GM12878 (cell line): ENCODE data around the gene IKZF1. TPM values are rescaled to one million over a fixed set of nuclear protein-coding genes. Genes with fewer than 3 reads are reported as not detected.

Experiments
- ATAC-seq: fragments of 200-7000 bp; cut with Tn5 transposase; 3 replicates; pipeline ENCODE4 v1.9.1; 2020; ENCODE audit warnings: mild to moderate bottlenecking, moderate library complexity
- BruUV-seq: library from RNA; stranded (reverse); fragments of 400-500 nt; replicated peaks from 2 replicates; lab custom pipeline; 2021; lab: Mats Ljungman, UMichigan
- CTCF ChIA-PET: fragments of 300-600 bp; sonication (Branson Sonifier 250); formaldehyde crosslinking; extraction: SDS; loops from one replicate; lab custom pipeline; 2021; ENCODE audit warnings: inconsistent platforms; lab: Yijun Ruan, JAX
- POLR2A ChIA-PET: fragments of 350-600 bp; formaldehyde crosslinking; extraction: SDS; loops from one replicate; lab custom pipeline; 2021; ENCODE audit warnings: inconsistent platforms; lab: Charles Lee
- RAD21 ChIA-PET: fragments of 300-600 bp; sonication (Branson Sonifier 250); formaldehyde crosslinking; loops from one replicate; lab custom pipeline; 2023; ENCODE audit warnings: antibody characterized with exemption; ENCODE audit not compliant: unreplicated experiment; lab: Charles Lee
- SMC1A ChIA-PET: fragments of 300-600 bp; sonication (Branson Sonifier 250); formaldehyde crosslinking; loops from one replicate; lab custom pipeline; 2023; ENCODE audit not compliant: unreplicated experiment, uncharacterized antibody; lab: Charles Lee
- DNase-seq: peaks from one replicate; pipeline ENCODE4 v3.0.0-alpha.2; 2011; ENCODE audit warnings: low read depth, low spot score
- FAIRE-seq: peaks from 3 replicates; lab custom pipeline; 2011; peaks lifted over from hg19 to GRCh38; lab: Jason Lieb, UNC
- H2AFZ ChIP-seq: 2 replicates; pipeline ENCODE4 v1.6.0; 2011; ENCODE audit warnings: low read depth, low read length, control low read depth; ENCODE audit not compliant: control insufficient read depth
- H3K27ac ChIP-seq: 2 replicates; pipeline ENCODE4 v1.5.1; 2011; ENCODE audit warnings: control low read depth; ENCODE audit not compliant: control insufficient read depth, insufficient read depth
- H3K27me3 ChIP-seq, 2 experiments: replicated peaks in 1 of 2; 2 replicates each; pipeline versions ENCODE4 v1.6.0 to v1.6.1; 2011; ENCODE audit warnings: low read length in 1 of 2; ENCODE audit not compliant: control insufficient read depth in 2 of 2, insufficient read depth in 2 of 2
- H3K36me3 ChIP-seq, 2 experiments: 2 replicates each; pipeline ENCODE4 v1.5.1; 2011; ENCODE audit warnings: low read length in 1 of 2; ENCODE audit not compliant: control insufficient read depth in 2 of 2, insufficient read depth in 2 of 2
- H3K4me1 ChIP-seq: 2 replicates; pipeline ENCODE4 v1.6.1; 2011; ENCODE audit warnings: mild to moderate bottlenecking, low read length, moderate library complexity, mixed read lengths; ENCODE audit not compliant: control insufficient read depth, insufficient read depth
- H3K4me2 ChIP-seq: 2 replicates; pipeline ENCODE4 v1.6.0; 2011; ENCODE audit warnings: control low read depth; ENCODE audit not compliant: control insufficient read depth, insufficient read depth
- H3K4me3 ChIP-seq: fragments of 200-600 bp; sonication (generic); 2 replicates; pipeline ENCODE4 v1.5.1; 2016
- H3K79me2 ChIP-seq: 2 replicates; pipeline ENCODE4 v1.6.0; 2011; ENCODE audit warnings: low read length; ENCODE audit not compliant: control insufficient read depth, insufficient read depth
- H3K9ac ChIP-seq: 2 replicates; pipeline ENCODE4 v1.8.0; 2011; ENCODE audit warnings: low read length, control low read depth, mixed read lengths; ENCODE audit not compliant: control insufficient read depth, insufficient read depth
- H3K9me3 ChIP-seq: replicated peaks from 3 replicates; pipeline ENCODE4 v1.5.1; 2011; ENCODE audit warnings: mild to moderate bottlenecking, low read length; ENCODE audit not compliant: control insufficient read depth, insufficient read depth
- H4K20me1 ChIP-seq: 2 replicates; pipeline ENCODE4 v1.6.0; 2011; ENCODE audit not compliant: control insufficient read depth, insufficient read depth
- ATF7 ChIP-seq: fragments of 450-650 bp; IDR thresholded peaks from 2 replicates; pipeline ENCODE4 v1.6.1; 2016; ENCODE audit warnings: low read depth, mild to moderate bottlenecking
- CHD2 ChIP-seq: IDR thresholded peaks from 2 replicates; pipeline ENCODE4 v1.6.1; 2011; ENCODE audit warnings: low read depth, low read length, improper control_type of control experiment, borderline replicate concordance
- EGR1 ChIP-seq, 2 experiments: IDR thresholded peaks; 1 replicate in 1 of 2; 2 replicates in 1 of 2; pipeline ENCODE4 v1.6.1; 2011 to 2012; ENCODE audit warnings: low read depth in 2 of 2, low read length in 2 of 2, borderline replicate concordance in 1 of 2, mild to moderate bottlenecking in 1 of 2, moderate library complexity in 1 of 2
- ESRRA ChIP-seq: IDR thresholded peaks from 2 replicates; pipeline ENCODE4 v1.6.1; 2012; ENCODE audit warnings: mild to moderate bottlenecking, low read length, improper control_type of control experiment
- FOS ChIP-seq: IDR thresholded peaks from 3 replicates; pipeline ENCODE4 v1.6.1; 2011; ENCODE audit warnings: borderline replicate concordance; ENCODE audit not compliant: insufficient read length; ENCODE audit errors: extremely low read depth
- KDM1A ChIP-seq: fragments of 200-600 bp; sonication (generic); IDR thresholded peaks from 2 replicates; pipeline ENCODE4 v1.6.1; 2016; ENCODE audit warnings: borderline replicate concordance
- MEF2A ChIP-seq: IDR thresholded peaks from 2 replicates; pipeline ENCODE4 v1.6.1; 2011; ENCODE audit warnings: low read depth, mild to moderate bottlenecking, low read length, moderate library complexity; ENCODE audit not compliant: insufficient read depth
- MLLT1 ChIP-seq: fragments of 450-650 bp; IDR thresholded peaks from 2 replicates; pipeline ENCODE4 v1.6.1; 2016; ENCODE audit warnings: mild to moderate bottlenecking
- MTA2 ChIP-seq: fragments of 450-650 bp; IDR thresholded peaks from 2 replicates; pipeline ENCODE4 v1.6.1; 2016; ENCODE audit warnings: low read depth, mild to moderate bottlenecking, moderate library complexity
- MTA3 ChIP-seq: IDR thresholded peaks from 2 replicates; pipeline ENCODE4 v1.6.1; 2012; ENCODE audit warnings: low read length, inconsistent platforms, borderline replicate concordance
- REST ChIP-seq: IDR thresholded peaks from 2 replicates; pipeline ENCODE4 v1.6.1; 2012; ENCODE audit warnings: mild to moderate bottlenecking, low read depth, low read length
- SMARCA5 ChIP-seq: fragments of 450-650 bp; IDR thresholded peaks from 2 replicates; pipeline ENCODE4 v1.6.1; 2017; ENCODE audit warnings: mild to moderate bottlenecking
- STAT1 ChIP-seq: fragments of 450-650 bp; conservative IDR thresholded peaks from 2 replicates; pipeline ENCODE4 v1.6.1; 2014; ENCODE audit warnings: antibody characterized with exemption, mild to moderate bottlenecking
- STAT3 ChIP-seq: IDR thresholded peaks from 2 replicates; pipeline ENCODE4 v1.6.1; 2011; ENCODE audit warnings: low read depth, low read length, improper control_type of control experiment
- TCF12 ChIP-seq: IDR thresholded peaks from 2 replicates; pipeline ENCODE4 v1.6.1; 2011; ENCODE audit warnings: low read depth, mild to moderate bottlenecking, low read length
- YY1 ChIP-seq: IDR thresholded peaks from 2 replicates; pipeline ENCODE4 v1.6.1; 2011; ENCODE audit warnings: low read depth, mild to moderate bottlenecking, low read length
- ZSCAN29 ChIP-seq: fragments of 450-650 bp; IDR thresholded peaks from 2 replicates; pipeline ENCODE4 v1.6.1; 2017; ENCODE audit warnings: mild to moderate bottlenecking, moderate library complexity
- WGBS: methylation state at CpG from one replicate; pipeline ENCODE4 v1.1.6; 2016; ENCODE audit warnings: low lambda C conversion rate; ENCODE audit not compliant: insufficient replicate concordance, insufficient coverage; ENCODE audit errors: missing lambda C conversion rate; 5-methylcytosine and 5-hydroxymethylcytosine counted together
- in situ Hi-C: fragments of 300-500 bp; cut with MboI; formaldehyde crosslinking; loops from 9 replicates; pipeline ENCODE4 v1.14.3; 2018; ENCODE audit warnings: mixed read lengths
- intact Hi-C: fragments of 100-400 bp; cut with micrococcal nuclease; formaldehyde crosslinking; loops from one replicate; pipeline ENCODE4 v1.14.2; 2022; ENCODE audit not compliant: unreplicated experiment
- polyA plus RNA-seq, 11 experiments: library from polyadenylated mRNA; depleted of rRNA in 4 of 11; unstranded in 6 of 11; stranded (reverse) in 5 of 11; fragments of >200 nt; fragmentation: Nextera tagmentation in 4 of 11; fragmentation: Illumina TruSeq in 1 of 11; extraction: Ambion mirVana in 4 of 11; extraction: Trizol in 1 of 11; gene quantifications; 1 replicate in 1 of 11; 2 replicates in 10 of 11; pipeline versions ENCODE4 v1.2.1 to v1.2.3, GENCODE V29; 2011 to 2016; ENCODE audit warnings: inconsistent platforms in 2 of 11, missing spikeins in 2 of 11, low read depth in 1 of 11
- total RNA-seq, 4 experiments: library from RNA; depleted of rRNA in 3 of 4; stranded (reverse); fragments of >200 nt in 3 of 4; fragmentation: Illumina TruSeq in 1 of 4; extraction: Trizol in 1 of 4; gene quantifications; 2 replicates each; pipeline versions ENCODE4 v1.2.1 to v1.2.3, GENCODE V29; 2013 to 2021
- TF ChIP-seq, protein P1 (sequence below): fragments of 450-650 bp; IDR thresholded peaks from 2 replicates; pipeline ENCODE4 v1.6.1; 2017; ENCODE audit warnings: mild to moderate bottlenecking, low read depth, inconsistent platforms; ENCODE audit not compliant: poor library complexity, severe bottlenecking

Gene IKZF1
- total and polyA plus RNA-seq, 10 of the 15 experiments (the other 5 are each of a cell fraction or from before 2014, with no cell fraction given), result 27.2 to 125 (median 71.6) TPM

DNA sequence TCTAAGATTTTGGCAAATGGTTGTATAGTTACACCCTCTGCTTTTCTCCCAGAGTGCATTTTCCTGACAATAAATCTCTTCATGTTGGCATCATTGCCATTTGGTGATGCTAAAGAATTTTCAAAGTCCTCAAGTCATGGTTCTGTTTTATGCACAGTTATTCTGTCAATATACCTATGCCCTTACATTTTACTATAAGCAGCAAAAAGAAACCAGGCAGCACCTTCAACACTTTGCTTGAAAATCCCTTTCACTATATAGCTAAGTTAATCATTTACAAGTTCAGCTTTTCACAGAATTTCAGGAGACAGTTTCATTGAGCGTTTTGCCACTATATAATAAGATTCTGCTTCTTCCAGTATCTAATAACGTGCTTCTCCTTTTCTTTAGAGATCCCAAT is 123.0 kb downstream of the IKZF1 start:
- WGBS, result 64% methylated on average over 2 of the region's 2 CpGs
- DNase-seq (no peak), ATAC-seq (no peak), FAIRE-seq (no peak)
- Histone ChIP-seq H3K4me2 (no peak overlapping the region), H3K4me1 (no peaks in the 10 kb centered on the region), H3K27me3 (no peaks in the 10 kb centered on the region), H3K9ac (no peak overlapping the region), H3K36me3 (no peaks in the 10 kb centered on the region), H4K20me1 (no peaks in the 10 kb centered on the region), H3K4me3 (no peak overlapping the region), H3K79me2 (no peaks in the 10 kb centered on the region), H3K27ac (no peak overlapping the region), H3K9me3 (no peaks in the 10 kb centered on the region), H2AFZ (no peak overlapping the region)
- no TSS peak for BruUV-seq
- CTCF ChIA-PET, result interaction anchor here (0.6 to 14.6 kb wide), 7 partner anchors 10 to 309 kb away, joined by 3 to 257 read pairs (median 8); partner anchors contain the start of gene FIGNL1
- in situ Hi-C loops, result no loop called here
- SMC1A ChIA-PET, result interaction anchor here (0.7 to 3.1 kb wide), 11 partner anchors 10 to 335 kb away, joined by 3 to 17 read pairs (median 4); no protein-coding TSS in a partner anchor
- intact Hi-C loops, result no loop called here
- TF ChIP-seq STAT1, result no peak
- no peak for TF ChIP-seq EGR1 (IDR thresholded peaks at IDR 0.05; ENCODE audit: borderline replicate concordance in 1 of 2, low read depth in 2 of 2, low read length in 2 of 2)
- TF ChIP-seq FOS, result no peak
- no peak for TF ChIP-seq ZSCAN29
- no peak for TF ChIP-seq CHD2
- no peak for TF ChIP-seq ESRRA
- TF ChIP-seq, protein P1, sequence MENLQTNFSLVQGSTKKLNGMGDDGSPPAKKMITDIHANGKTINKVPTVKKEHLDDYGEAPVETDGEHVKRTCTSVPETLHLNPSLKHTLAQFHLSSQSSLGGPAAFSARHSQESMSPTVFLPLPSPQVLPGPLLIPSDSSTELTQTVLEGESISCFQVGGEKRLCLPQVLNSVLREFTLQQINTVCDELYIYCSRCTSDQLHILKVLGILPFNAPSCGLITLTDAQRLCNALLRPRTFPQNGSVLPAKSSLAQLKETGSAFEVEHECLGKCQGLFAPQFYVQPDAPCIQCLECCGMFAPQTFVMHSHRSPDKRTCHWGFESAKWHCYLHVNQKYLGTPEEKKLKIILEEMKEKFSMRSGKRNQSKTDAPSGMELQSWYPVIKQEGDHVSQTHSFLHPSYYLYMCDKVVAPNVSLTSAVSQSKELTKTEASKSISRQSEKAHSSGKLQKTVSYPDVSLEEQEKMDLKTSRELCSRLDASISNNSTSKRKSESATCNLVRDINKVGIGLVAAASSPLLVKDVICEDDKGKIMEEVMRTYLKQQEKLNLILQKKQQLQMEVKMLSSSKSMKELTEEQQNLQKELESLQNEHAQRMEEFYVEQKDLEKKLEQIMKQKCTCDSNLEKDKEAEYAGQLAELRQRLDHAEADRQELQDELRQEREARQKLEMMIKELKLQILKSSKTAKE, result no peak
- TF ChIP-seq ATF7, result no peak
- TF ChIP-seq TCF12, result no peak
- TF ChIP-seq MTA3, result no peak
- TF ChIP-seq REST, result no peak
- no peak for TF ChIP-seq YY1
- TF ChIP-seq MTA2, result no peak
- TF ChIP-seq STAT3, result no peak
- no peak for TF ChIP-seq MLLT1
- no peak for TF ChIP-seq SMARCA5
- TF ChIP-seq MEF2A, result no peak
- no peak for TF ChIP-seq KDM1A
- POLR2A ChIA-PET, result no interaction called here
- RAD21 ChIA-PET, result interaction anchor here (1.0 to 2.2 kb wide), 4 partner anchors 10 to 285 kb away, joined by 3 to 8 read pairs (median 6); no protein-coding TSS in a partner anchor
